Endothelial cell of umbilical vein (primary cell): ENCODE results near the gene ITSN2. TPM values are rescaled to one million over a fixed set of nuclear protein-coding genes. Genes with fewer than 3 reads are reported as not detected.
A peak's percentile ranks its signal among the peaks of the same experiment; 100 is the strongest.

ENCODE experiments used
- BruUV-seq: library from RNA; stranded (reverse); fragments of 400-500 nt; replicated peaks from 2 replicates; lab custom pipeline; 2021; lab: Mats Ljungman, UMichigan
- CTCF ChIA-PET: fragments of 300-600, 350-600 bp; sonication (Branson Sonifier 250); formaldehyde crosslinking; loops from one replicate; lab custom pipeline; 2021; ENCODE audit warnings: antibody characterized with exemption, inconsistent platforms; lab: Charles Lee
- POLR2A ChIA-PET: fragments of 300-600, 350-600 bp; sonication (Branson Sonifier 250); formaldehyde crosslinking; loops from one replicate; lab custom pipeline; 2021; ENCODE audit warnings: antibody characterized with exemption, inconsistent platforms; lab: Charles Lee
- DNase-seq: peaks from one replicate; pipeline ENCODE4 v3.0.0-alpha.2; 2011; ENCODE audit warnings: low read depth, low spot score
- FAIRE-seq: peaks from 2 replicates; lab custom pipeline; 2011; peaks lifted over from hg19 to GRCh38; lab: Jason Lieb, UNC
- H2AFZ ChIP-seq: 2 replicates; pipeline ENCODE4 v1.6.0; 2012; ENCODE audit warnings: low read depth, low read length, control low read depth, inconsistent platforms
- H3K27ac ChIP-seq: 2 replicates; pipeline ENCODE4 v1.5.1; 2011; ENCODE audit warnings: low read depth, mild to moderate bottlenecking, control low read depth, low read length, moderate library complexity; ENCODE audit not compliant: insufficient read depth
- H3K27me3 ChIP-seq, 2 experiments: 2 replicates each; pipeline versions ENCODE4 v1.6.0 to v1.6.1; 2011; ENCODE audit warnings: low read length in 2 of 2, mixed read lengths in 1 of 2; ENCODE audit not compliant: control insufficient read depth in 2 of 2, insufficient read depth in 2 of 2
- H3K36me3 ChIP-seq, 2 experiments: 2 replicates in 1 of 2; 3 replicates in 1 of 2; pipeline ENCODE4 v1.5.1; 2011; ENCODE audit warnings: low read length in 2 of 2, mild to moderate bottlenecking in 1 of 2, moderate library complexity in 1 of 2; ENCODE audit not compliant: control insufficient read depth in 2 of 2, insufficient read depth in 2 of 2; ENCODE audit errors: extremely low read depth in 1 of 2
- H3K4me1 ChIP-seq: 3 replicates; pipeline ENCODE4 v1.5.1; 2011; ENCODE audit warnings: mild to moderate bottlenecking, low read length; ENCODE audit not compliant: control insufficient read depth, insufficient read depth; ENCODE audit errors: extremely low read depth
- H3K4me2 ChIP-seq: 2 replicates; pipeline ENCODE4 v1.6.1; 2011; ENCODE audit warnings: low read length, control low read depth, mixed read lengths; ENCODE audit not compliant: insufficient read depth
- H3K4me3 ChIP-seq, 3 experiments: fragments of 200-600 bp in 1 of 3; sonication (generic), shearing (Covaris generic) in 1 of 3; replicated peaks in 1 of 3; 2 replicates each; pipeline ENCODE4 v1.5.1; 2011 to 2016; ENCODE audit warnings: control low read depth in 3 of 3, low read length in 3 of 3, mild to moderate bottlenecking in 2 of 3, inconsistent platforms in 1 of 3, low read depth in 1 of 3, moderate library complexity in 1 of 3; ENCODE audit not compliant: insufficient read depth in 1 of 3
- H3K79me2 ChIP-seq: 2 replicates; pipeline ENCODE4 v1.6.0; 2012; ENCODE audit warnings: low read length, inconsistent platforms; ENCODE audit not compliant: control insufficient read depth, insufficient read depth
- H3K9ac ChIP-seq: replicated peaks from 2 replicates; pipeline ENCODE3; 2011; ENCODE audit warnings: low read length, control low read depth; ENCODE audit not compliant: insufficient read depth; ENCODE audit errors: extremely low read depth
- H3K9me1 ChIP-seq: replicated peaks from 3 replicates; pipeline ENCODE4 v1.6.0; 2011; ENCODE audit warnings: mild to moderate bottlenecking, low read length; ENCODE audit not compliant: control insufficient read depth, insufficient read depth; ENCODE audit errors: extremely low read depth
- H3K9me3 ChIP-seq: replicated peaks from 2 replicates; pipeline ENCODE4 v1.5.1; 2012; ENCODE audit warnings: low read length, inconsistent platforms; ENCODE audit not compliant: control insufficient read depth, insufficient read depth
- H4K20me1 ChIP-seq: replicated peaks from 2 replicates; pipeline ENCODE3; 2011; ENCODE audit warnings: mild to moderate bottlenecking, low read length; ENCODE audit not compliant: control insufficient read depth, insufficient read depth; ENCODE audit errors: extremely low read depth
- EZH2 ChIP-seq: IDR thresholded peaks from 2 replicates; pipeline ENCODE4 v1.6.1; 2012; ENCODE audit warnings: borderline replicate concordance, low read depth, mild to moderate bottlenecking, moderate library complexity, low read length, inconsistent platforms; ENCODE audit not compliant: severe bottlenecking
- FOS ChIP-seq: IDR thresholded peaks from 2 replicates; pipeline ENCODE4 v1.6.1; 2011; ENCODE audit warnings: mild to moderate bottlenecking, low read length, moderate library complexity, borderline replicate concordance; ENCODE audit not compliant: insufficient read depth
- GATA2 ChIP-seq: IDR thresholded peaks from 2 replicates; pipeline ENCODE4 v1.7.0; 2011; ENCODE audit warnings: low read depth, mild to moderate bottlenecking, moderate library complexity, mixed read lengths, low read length; ENCODE audit not compliant: insufficient read length, insufficient read depth
- JUN ChIP-seq: IDR thresholded peaks from 2 replicates; pipeline ENCODE4 v1.6.1; 2011; ENCODE audit warnings: borderline replicate concordance, low read depth; ENCODE audit not compliant: insufficient read length, insufficient read depth
- MAX ChIP-seq: IDR thresholded peaks from 2 replicates; pipeline ENCODE4 v1.6.1; 2011; ENCODE audit not compliant: insufficient read depth, insufficient read length
- MYC ChIP-seq: IDR thresholded peaks from one replicate; pipeline ENCODE4 v1.6.1; 2011; ENCODE audit warnings: mild to moderate bottlenecking, low read depth, low read length
- POLR2A ChIP-seq: IDR thresholded peaks from 2 replicates; pipeline ENCODE4 v1.6.1; 2012; ENCODE audit warnings: low read depth, mild to moderate bottlenecking, control low read depth, low read length
- POLR2AphosphoS5 ChIP-seq: IDR thresholded peaks from 2 replicates; pipeline ENCODE4 v1.6.1; 2012; ENCODE audit warnings: low read depth, mild to moderate bottlenecking, control low read depth, low read length, moderate library complexity; ENCODE audit not compliant: insufficient read depth
- dilution Hi-C: fragments of 300-500 bp; cut with MboI; formaldehyde crosslinking; loops from one replicate; pipeline ENCODE4 v1.15.0; 2019; ENCODE audit warnings: low sequenced_read_pairs; ENCODE audit not compliant: extremely low pct_ligation_motif_present
- intact Hi-C: fragments of 100-400 bp; cut with micrococcal nuclease; formaldehyde crosslinking; loops from one replicate; pipeline ENCODE4 v1.10.0; 2022
- polyA plus RNA-seq, 4 experiments: library from polyadenylated mRNA; depleted of rRNA in 3 of 4; stranded (reverse) in 3 of 4; unstranded in 1 of 4; fragments of >200 nt; gene quantifications; 2 replicates each; pipeline versions ENCODE4 v1.2.1 to v1.2.3, GENCODE V29; 2011 to 2012; ENCODE audit warnings: missing spikeins in 1 of 4
- total RNA-seq: library from RNA; stranded (reverse); gene quantifications from 2 replicates; pipeline ENCODE4 v1.2.3, GENCODE V29; 2021
- TF ChIP-seq, protein P1 (sequence below), 2 donors: IDR thresholded peaks; 1 replicate in 1 of 2; 2 replicates in 1 of 2; pipeline ENCODE4 v1.5.1; 2011; ENCODE audit warnings: low read length in 2 of 2, mild to moderate bottlenecking in 2 of 2, moderate library complexity in 2 of 2, control low read depth in 1 of 2, inconsistent platforms in 1 of 2, low read depth in 1 of 2; ENCODE audit not compliant: insufficient read depth in 1 of 2; ENCODE audit errors: extremely low read depth in 1 of 2

The ITSN2 gene
- total and polyA plus RNA-seq, 2 donors (not counting 3 experiments of a cell fraction or from before 2014, with no cell fraction given), result 30.5 to 56.8 TPM

- Histone ChIP-seq H3K9ac (no peak overlapping the region), H3K4me1 (peaks cover 13% of the 10 kb centered on the region), H4K20me1 (no peaks in the 10 kb centered on the region), H3K9me3 (no peaks in the 10 kb centered on the region), H3K9me1 (no peaks in the 10 kb centered on the region), H3K79me2 (no peaks in the 10 kb centered on the region), H3K36me3 (peaks cover 4 to 5% of the 10 kb centered on the region in 2 experiments), H3K4me2 (no peak overlapping the region), H3K27me3 (no peaks in the 10 kb centered on the region), H3K27ac (peak overlapping the region; percentile 30), H2AFZ (no peak overlapping the region), H3K4me3 (no peak overlapping the region)
- FAIRE-seq (peak; percentile 77), DNase-seq (peak; percentile 71)
- ChIA-PET CTCF (no interaction called here), POLR2A (no interaction called here)
- intact Hi-C loops (no loop called here), dilution Hi-C loops (no loop called here)
- TF ChIP-seq FOS (no peak), POLR2A (no peak), EZH2 (no peak), JUN (no peak), MYC (no peak), MAX (no peak), POLR2AphosphoS5 (no peak), GATA2 (no peak)
- TF ChIP-seq, protein P1, sequence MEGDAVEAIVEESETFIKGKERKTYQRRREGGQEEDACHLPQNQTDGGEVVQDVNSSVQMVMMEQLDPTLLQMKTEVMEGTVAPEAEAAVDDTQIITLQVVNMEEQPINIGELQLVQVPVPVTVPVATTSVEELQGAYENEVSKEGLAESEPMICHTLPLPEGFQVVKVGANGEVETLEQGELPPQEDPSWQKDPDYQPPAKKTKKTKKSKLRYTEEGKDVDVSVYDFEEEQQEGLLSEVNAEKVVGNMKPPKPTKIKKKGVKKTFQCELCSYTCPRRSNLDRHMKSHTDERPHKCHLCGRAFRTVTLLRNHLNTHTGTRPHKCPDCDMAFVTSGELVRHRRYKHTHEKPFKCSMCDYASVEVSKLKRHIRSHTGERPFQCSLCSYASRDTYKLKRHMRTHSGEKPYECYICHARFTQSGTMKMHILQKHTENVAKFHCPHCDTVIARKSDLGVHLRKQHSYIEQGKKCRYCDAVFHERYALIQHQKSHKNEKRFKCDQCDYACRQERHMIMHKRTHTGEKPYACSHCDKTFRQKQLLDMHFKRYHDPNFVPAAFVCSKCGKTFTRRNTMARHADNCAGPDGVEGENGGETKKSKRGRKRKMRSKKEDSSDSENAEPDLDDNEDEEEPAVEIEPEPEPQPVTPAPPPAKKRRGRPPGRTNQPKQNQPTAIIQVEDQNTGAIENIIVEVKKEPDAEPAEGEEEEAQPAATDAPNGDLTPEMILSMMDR (IDR thresholded peaks at IDR 0.05; ENCODE audit: extremely low read depth in 1 of 2, insufficient read depth in 1 of 2, low read depth in 1 of 2, low read length in 2 of 2), result no peak
- BruUV-seq, result no TSS peak
Measured at GRCh38 chr2:24285484-24286152, 74.7 kb downstream of the ITSN2 start.
